HepG2 (cell line): ENCODE data around the gene RAE1. TPM values are rescaled to one million over a fixed set of nuclear protein-coding genes. Genes with fewer than 3 reads are reported as not detected.

ENCODE experiments used
- ATAC-seq: fragments of 200-7000 bp; cut with Tn5 transposase; 3 replicates; pipeline ENCODE4 v1.9.1; 2020; ENCODE audit warnings: mild to moderate bottlenecking, moderate library complexity
- BruUV-seq: library from RNA; stranded (reverse); fragments of 400-500 nt; replicated peaks from 2 replicates; lab custom pipeline; 2021; lab: Mats Ljungman, UMichigan
- CTCF ChIA-PET: fragments of 300-600 bp; formaldehyde crosslinking; extraction: SDS; loops from one replicate; lab custom pipeline; 2021; ENCODE audit warnings: low total read pairs, inconsistent platforms, low intra/inter-chr PET ratio; lab: Yijun Ruan, JAX
- POLR2A ChIA-PET: fragments of 350-600 bp; sonication (Branson Sonifier 250); formaldehyde crosslinking; loops from one replicate; lab custom pipeline; 2020; ENCODE audit warnings: antibody characterized with exemption, inconsistent platforms; lab: Yijun Ruan, JAX
- DNase-seq: peaks from one replicate; pipeline ENCODE4 v3.0.0-alpha.2; 2015; ENCODE audit warnings: low spot score
- FAIRE-seq: peaks from 3 replicates; lab custom pipeline; 2011; peaks lifted over from hg19 to GRCh38; lab: Jason Lieb, UNC
- H2AFZ ChIP-seq: one replicate; pipeline ENCODE4 v1.6.1; 2011; ENCODE audit warnings: low read length, inconsistent platforms
- H3K27ac ChIP-seq: fragments of 300-600 bp; 3 replicates; pipeline ENCODE4 v1.8.0; 2011; ENCODE audit warnings: mixed run types, mild to moderate bottlenecking, mixed read lengths, low read length, inconsistent platforms; ENCODE audit not compliant: insufficient read depth; ENCODE audit errors: extremely low read length
- H3K27me3 ChIP-seq, 2 experiments: fragments of 200-600 bp in 1 of 2; 2 replicates in 1 of 2; 3 replicates in 1 of 2; pipeline versions ENCODE4 v1.6.0 to v1.8.0; 2011; ENCODE audit warnings: low read length in 2 of 2, mild to moderate bottlenecking in 2 of 2, moderate library complexity in 2 of 2, inconsistent platforms in 1 of 2; ENCODE audit not compliant: insufficient read depth in 2 of 2, control insufficient read depth in 1 of 2
- H3K36me3 ChIP-seq, 2 experiments: fragments of 200-600 bp in 1 of 2; replicated peaks in 1 of 2; 2 replicates in 1 of 2; 3 replicates in 1 of 2; pipeline versions ENCODE4 v1.5.1 to v1.8.0; 2011; ENCODE audit warnings: low read length in 2 of 2, inconsistent platforms in 1 of 2; ENCODE audit not compliant: insufficient read depth in 2 of 2, control insufficient read depth in 1 of 2
- H3K4me1 ChIP-seq: 2 replicates; pipeline ENCODE4 v1.5.1; 2012; ENCODE audit warnings: low read length, inconsistent platforms; ENCODE audit not compliant: insufficient read depth
- H3K4me2 ChIP-seq: 2 replicates; pipeline ENCODE4 v1.6.0; 2011; ENCODE audit warnings: low read depth, low read length, inconsistent platforms
- H3K4me3 ChIP-seq, 3 experiments: fragments of 200-600 bp in 1 of 3; sonication (generic), shearing (Covaris generic) in 1 of 3; replicated peaks in 1 of 3; 2 replicates each; pipeline ENCODE4 v1.5.1; 2011 to 2016; ENCODE audit warnings: low read length in 3 of 3, inconsistent platforms in 2 of 3, low read depth in 2 of 3, mild to moderate bottlenecking in 2 of 3, control low read depth in 1 of 3, mixed read lengths in 1 of 3; ENCODE audit not compliant: insufficient read depth in 1 of 3
- H3K79me2 ChIP-seq: one replicate; pipeline ENCODE4 v1.6.1; 2011; ENCODE audit warnings: low read length, inconsistent platforms; ENCODE audit not compliant: insufficient read depth
- H3K9ac ChIP-seq: 2 replicates; pipeline ENCODE4 v1.6.0; 2011; ENCODE audit warnings: mild to moderate bottlenecking, low read depth, low read length, inconsistent platforms; ENCODE audit not compliant: insufficient read depth
- H3K9me3 ChIP-seq: 2 replicates; pipeline ENCODE4 v1.5.1; 2012; ENCODE audit warnings: mild to moderate bottlenecking, low read length
- H4K20me1 ChIP-seq: 2 replicates; pipeline ENCODE4 v1.6.0; 2011; ENCODE audit warnings: inconsistent platforms, mild to moderate bottlenecking, low read length, moderate library complexity; ENCODE audit not compliant: insufficient read depth
- DNMT1 ChIP-seq: sonication (generic); formaldehyde crosslinking; IDR thresholded peaks from 2 replicates; pipeline ENCODE4 v1.5.1; 2020; ENCODE audit warnings: mild to moderate bottlenecking, missing genetic modification reagents
- FLYWCH1 ChIP-seq: sonication (generic); formaldehyde crosslinking; IDR thresholded peaks from 2 replicates; pipeline ENCODE4 v1.8.1; 2023; ENCODE audit warnings: mild to moderate bottlenecking, missing genetic modification reagents
- FOXA1 ChIP-seq, 2 experiments: fragments of 450-650 bp in 1 of 2; sonication (generic) in 1 of 2; formaldehyde crosslinking in 1 of 2; IDR thresholded peaks; 2 replicates each; pipeline versions ENCODE4 v1.4.0 to v1.6.1; 2016 to 2020; ENCODE audit warnings: missing genetic modification reagents in 1 of 2
- ZNF263 ChIP-seq: sonication (generic); formaldehyde crosslinking; IDR thresholded peaks from 2 replicates; pipeline ENCODE4 v1.4.0; 2020; ENCODE audit warnings: missing genetic modification reagents
- ZNF343 ChIP-seq: sonication (generic); formaldehyde crosslinking; IDR thresholded peaks from 2 replicates; pipeline ENCODE4 v1.4.0; 2020; ENCODE audit warnings: mild to moderate bottlenecking, missing genetic modification reagents
- ZSCAN21 ChIP-seq: sonication (generic); formaldehyde crosslinking; IDR thresholded peaks from 2 replicates; pipeline ENCODE4 v1.8.0; 2022; ENCODE audit warnings: mild to moderate bottlenecking, missing genetic modification reagents, moderate library complexity, borderline replicate concordance
- WGBS: methylation state at CpG from one replicate; pipeline ENCODE4 v1.1.6; 2017; ENCODE audit warnings: low lambda C conversion rate; 5-methylcytosine and 5-hydroxymethylcytosine counted together
- in situ Hi-C: cut with HindIII; loops from 2 replicates; pipeline ENCODE4 v1.10.0; 2017; ENCODE audit warnings: low pct_unique_long_range_greater_than_20kb; ENCODE audit not compliant: extremely low pct_ligation_motif_present
- intact Hi-C: fragments of 100-400 bp; cut with micrococcal nuclease; formaldehyde crosslinking; loops from one replicate; pipeline ENCODE4 v1.10.0; 2022; ENCODE audit not compliant: unreplicated experiment
- polyA plus RNA-seq, 8 experiments: library from polyadenylated mRNA; depleted of rRNA in 3 of 8; stranded (reverse) in 7 of 8; unstranded in 1 of 8; fragments of >200 nt; fragmentation: Illumina TruSeq in 4 of 8; extraction: Trizol in 4 of 8; gene quantifications; 2 replicates each; pipeline versions ENCODE4 v1.2.1 to v1.2.3, GENCODE V29; 2011 to 2016; ENCODE audit warnings: low read depth in 4 of 8, missing spikeins in 1 of 8, mixed read lengths in 1 of 8; ENCODE audit not compliant: insufficient read depth in 1 of 8
- total RNA-seq, 5 experiments: library from RNA; depleted of rRNA; stranded (reverse); fragments of >200 nt; fragmentation: Illumina TruSeq; extraction: Trizol; gene quantifications; 2 replicates each; pipeline ENCODE4 v1.2.3, GENCODE V29; 2016; ENCODE audit warnings: low read depth in 1 of 5
- TF ChIP-seq, protein P1 (sequence below): sonication (generic); formaldehyde crosslinking; IDR thresholded peaks from 2 replicates; pipeline ENCODE4 v1.5.0; 2020; ENCODE audit warnings: mild to moderate bottlenecking, missing genetic modification reagents

The RAE1 gene
- total and polyA plus RNA-seq, 2 of the 13 experiments (the other 11 are each of a cell fraction or from before 2014, with no cell fraction given): 36.1 to 72.9 TPM

- intact Hi-C loops: no loop called here
- Histone ChIP-seq H3K27ac (no peak overlapping the region), H3K4me2 (no peak overlapping the region), H4K20me1 (no peaks in the 10 kb centered on the region), H3K79me2 (no peaks in the 10 kb centered on the region), H3K9me3 (no peaks in the 10 kb centered on the region), H3K4me3 (no peak overlapping the region), H3K27me3 (peaks cover 11 to 50% of the 10 kb centered on the region in 2 experiments), H3K36me3 (no peaks in the 10 kb centered on the region), H2AFZ (no peak overlapping the region), H3K4me1 (peaks cover 26% of the 10 kb centered on the region), H3K9ac (no peak overlapping the region)
- TF ChIP-seq ZSCAN21 (CRISPR knock-in tag): no peak
- TF ChIP-seq, protein P1, sequence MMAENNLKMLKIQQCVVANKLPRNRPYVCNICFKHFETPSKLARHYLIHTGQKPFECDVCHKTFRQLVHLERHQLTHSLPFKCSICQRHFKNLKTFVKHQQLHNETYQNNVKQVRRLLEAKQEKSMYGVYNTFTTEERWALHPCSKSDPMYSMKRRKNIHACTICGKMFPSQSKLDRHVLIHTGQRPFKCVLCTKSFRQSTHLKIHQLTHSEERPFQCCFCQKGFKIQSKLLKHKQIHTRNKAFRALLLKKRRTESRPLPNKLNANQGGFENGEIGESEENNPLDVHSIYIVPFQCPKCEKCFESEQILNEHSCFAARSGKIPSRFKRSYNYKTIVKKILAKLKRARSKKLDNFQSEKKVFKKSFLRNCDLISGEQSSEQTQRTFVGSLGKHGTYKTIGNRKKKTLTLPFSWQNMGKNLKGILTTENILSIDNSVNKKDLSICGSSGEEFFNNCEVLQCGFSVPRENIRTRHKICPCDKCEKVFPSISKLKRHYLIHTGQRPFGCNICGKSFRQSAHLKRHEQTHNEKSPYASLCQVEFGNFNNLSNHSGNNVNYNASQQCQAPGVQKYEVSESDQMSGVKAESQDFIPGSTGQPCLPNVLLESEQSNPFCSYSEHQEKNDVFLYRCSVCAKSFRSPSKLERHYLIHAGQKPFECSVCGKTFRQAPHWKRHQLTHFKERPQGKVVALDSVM (CRISPR knock-in tag): peak; percentile 65
- 43% methylated on average over 17 of the region's 17 CpGs for WGBS
- no peak for ATAC-seq
- POLR2A ChIA-PET: no interaction called here
- no peak for DNase-seq
- CTCF ChIA-PET: no interaction called here
- no peak for FAIRE-seq
- BruUV-seq: no TSS peak
- in situ Hi-C loops: no loop called here
These were observed 74.3 kb downstream of the RAE1 start for GRCh38 chr20:57425150-57426013.

DNA sequence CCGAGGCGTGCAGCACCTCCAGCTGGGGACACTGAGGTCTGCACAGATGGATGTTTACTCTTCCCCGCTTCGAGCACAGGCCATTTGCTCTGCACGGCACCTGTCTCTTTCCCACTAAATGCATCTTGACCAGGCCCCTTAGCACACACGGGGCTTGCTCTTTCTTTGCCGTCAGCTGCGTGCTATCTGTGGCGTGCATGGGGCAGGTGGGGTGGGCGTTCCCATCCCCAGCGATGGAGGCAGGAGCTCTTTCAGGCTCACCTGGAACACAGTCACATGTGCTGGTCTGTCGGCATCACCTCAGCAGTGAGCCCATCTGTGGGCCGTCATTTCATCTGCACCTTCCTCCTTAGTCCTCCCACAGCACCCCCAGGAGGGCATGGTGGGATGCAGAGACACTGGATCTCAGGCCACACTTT lies 75.2 kb downstream of the RAE1 start:
- H3K4me2 ChIP-seq: no peak overlapping the region
- no peak; the same call in 2 of the 3 replicates for ATAC-seq
- no peaks in the 10 kb centered on the region for H3K9me3 ChIP-seq
- FAIRE-seq: no peak
- no peak overlapping the region for H3K4me3 ChIP-seq
- H3K27ac ChIP-seq: no peak overlapping the region
- H3K36me3 ChIP-seq: no peaks in the 10 kb centered on the region
- peaks cover 35% of the 10 kb centered on the region for H3K4me1 ChIP-seq
- H3K27me3 ChIP-seq: peaks cover 6 to 41% of the 10 kb centered on the region in 2 experiments
- no peak for DNase-seq
- H2AFZ ChIP-seq: no peak overlapping the region
- H4K20me1 ChIP-seq: no peaks in the 10 kb centered on the region
- TF ChIP-seq DNMT1 (CRISPR knock-in tag) (0 out of 2 replicates have a peak, but pooled peaks have one; percentile 29), FLYWCH1 (CRISPR knock-in tag) (no peak), FOXA1 (IDR thresholded peaks at IDR 0.05) (no peak), FOXA1 (CRISPR knock-in tag; IDR thresholded peaks at IDR 0.05) (peak; percentile 58), ZNF343 (CRISPR knock-in tag) (0 out of 2 replicates have a peak, but pooled peaks have one; percentile 13), ZNF263 (CRISPR knock-in tag) (peak; percentile 55; the same call in 1 of the 2 replicates)
- WGBS: 30% methylated on average over 13 of the region's 13 CpGs
- CTCF ChIA-PET: no interaction called here
- no peak overlapping the region for H3K9ac ChIP-seq
- in situ Hi-C loops (no loop called here), intact Hi-C loops (no loop called here)
- POLR2A ChIA-PET: no interaction called here
- H3K79me2 ChIP-seq: no peaks in the 10 kb centered on the region
- no TSS peak for BruUV-seq
